ENCODE results near the gene C3orf20. TPM values are rescaled to one million over a fixed set of nuclear protein-coding genes. Genes with fewer than 3 reads are reported as not detected.

C3orf20 gene
- total and polyA plus RNA-seq, 4 experiments from 2014 or later: 0.38 to 0.44 TPM; not detected in 2

Other genes with a start within 250 kb of the C3orf20 start
- not detected for gene GRIP2, start 134.8 kb upstream of the C3orf20 start, total RNA-seq
- gene GRIP2, start 134.8 kb upstream of the C3orf20 start, polyA plus RNA-seq: not detected
- gene CCDC174, start 23.4 kb upstream of the C3orf20 start, total RNA-seq: 10 to 100 TPM; 45.9 to 51.8 TPM
- 10 to 100 TPM; 20.0 to 28.3 TPM for gene CCDC174, start 23.4 kb upstream of the C3orf20 start, polyA plus RNA-seq
- under 1 TPM in 1 of 2 experiments, not detected in 1; 0.06 TPM for gene FGD5, start 143.8 kb downstream of the C3orf20 start, total RNA-seq
- gene FGD5, start 143.8 kb downstream of the C3orf20 start, polyA plus RNA-seq: not detected